GM12874 (cell line): ENCODE results near the gene SERINC2.

ENCODE experiments used
- TF ChIP-seq, protein P1 (sequence below): IDR thresholded peaks from 2 replicates; pipeline ENCODE4 v1.5.1; 2011; ENCODE audit warnings: low read depth, mild to moderate bottlenecking, control low read depth, low read length, moderate library complexity; ENCODE audit not compliant: insufficient read depth

Gene SERINC2

DNA sequence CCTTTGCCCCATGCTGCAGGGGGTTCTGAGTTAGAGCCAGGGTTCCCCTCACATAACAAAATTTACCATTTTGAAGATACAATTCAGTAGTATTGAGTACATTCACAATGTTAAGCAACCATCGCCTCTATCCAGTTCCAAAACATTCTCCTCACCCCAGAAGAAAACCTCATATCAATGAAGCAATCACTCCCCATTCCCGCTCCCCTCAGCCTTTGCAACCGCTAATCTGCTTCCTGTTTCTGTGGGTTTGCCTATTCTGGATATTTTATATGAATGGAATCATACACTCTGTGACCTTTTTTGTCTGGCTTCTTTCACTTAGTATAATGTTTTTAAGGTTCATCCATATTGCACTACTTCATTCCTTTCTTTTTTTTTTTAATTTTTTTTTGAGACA lies 32.9 kb downstream of the SERINC2 start:
- TF ChIP-seq, protein P1, sequence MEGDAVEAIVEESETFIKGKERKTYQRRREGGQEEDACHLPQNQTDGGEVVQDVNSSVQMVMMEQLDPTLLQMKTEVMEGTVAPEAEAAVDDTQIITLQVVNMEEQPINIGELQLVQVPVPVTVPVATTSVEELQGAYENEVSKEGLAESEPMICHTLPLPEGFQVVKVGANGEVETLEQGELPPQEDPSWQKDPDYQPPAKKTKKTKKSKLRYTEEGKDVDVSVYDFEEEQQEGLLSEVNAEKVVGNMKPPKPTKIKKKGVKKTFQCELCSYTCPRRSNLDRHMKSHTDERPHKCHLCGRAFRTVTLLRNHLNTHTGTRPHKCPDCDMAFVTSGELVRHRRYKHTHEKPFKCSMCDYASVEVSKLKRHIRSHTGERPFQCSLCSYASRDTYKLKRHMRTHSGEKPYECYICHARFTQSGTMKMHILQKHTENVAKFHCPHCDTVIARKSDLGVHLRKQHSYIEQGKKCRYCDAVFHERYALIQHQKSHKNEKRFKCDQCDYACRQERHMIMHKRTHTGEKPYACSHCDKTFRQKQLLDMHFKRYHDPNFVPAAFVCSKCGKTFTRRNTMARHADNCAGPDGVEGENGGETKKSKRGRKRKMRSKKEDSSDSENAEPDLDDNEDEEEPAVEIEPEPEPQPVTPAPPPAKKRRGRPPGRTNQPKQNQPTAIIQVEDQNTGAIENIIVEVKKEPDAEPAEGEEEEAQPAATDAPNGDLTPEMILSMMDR = no peak

DNA sequence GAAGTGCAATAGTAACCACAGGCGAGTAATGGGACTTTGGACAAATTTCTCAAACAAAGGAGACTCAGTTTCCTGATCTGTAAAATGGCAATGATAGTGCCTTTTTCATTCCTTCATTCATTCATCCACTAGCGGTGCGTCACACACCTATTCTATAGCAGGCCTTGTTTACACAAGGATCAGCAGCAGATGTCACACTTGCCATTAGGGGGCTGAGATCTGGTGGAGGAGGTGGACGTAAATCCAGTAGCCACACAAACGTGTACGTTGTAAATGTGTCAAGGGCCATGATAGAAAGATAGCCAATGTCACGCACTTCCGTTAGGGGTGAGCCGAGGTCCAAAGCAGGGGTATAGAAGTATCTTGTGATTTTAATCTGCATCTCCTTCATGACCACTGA lies 34.2 kb downstream of the SERINC2 start:
- TF ChIP-seq, protein P1 = no peak

DNA sequence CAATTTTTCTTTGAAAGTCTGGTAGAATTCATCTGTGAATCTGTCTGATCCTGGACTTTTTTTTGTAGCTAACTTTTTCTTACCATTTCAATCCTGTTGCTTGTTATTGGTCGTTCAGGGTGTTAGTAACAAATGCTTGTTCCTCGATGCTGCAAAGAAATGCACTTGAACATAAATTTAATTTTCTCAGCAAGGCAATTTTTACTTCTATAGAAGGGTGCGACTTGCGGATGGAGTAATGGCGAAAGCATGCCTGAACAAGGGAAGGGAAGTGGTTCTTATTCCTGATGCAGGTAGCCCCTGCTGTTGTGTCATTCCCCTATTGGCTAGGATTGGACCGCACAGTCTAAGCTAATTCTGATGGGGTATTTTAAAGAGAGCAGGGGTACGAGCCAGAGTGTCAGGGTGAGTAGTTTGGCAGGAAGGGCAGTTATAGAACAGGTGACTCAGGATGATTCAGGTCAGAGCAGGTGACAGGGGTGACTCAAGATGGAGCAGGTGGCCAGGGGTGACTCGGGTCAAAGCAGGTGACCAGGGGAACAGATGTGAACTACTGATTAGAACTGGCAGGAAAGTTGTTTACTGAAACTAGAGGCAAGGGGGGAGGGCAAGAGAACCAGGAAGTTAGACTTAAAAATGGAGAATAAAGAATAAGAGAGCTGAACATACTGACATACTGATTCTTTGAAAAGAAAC lies 40.5 kb downstream of the SERINC2 start:
- TF ChIP-seq, protein P1 = no peak

DNA sequence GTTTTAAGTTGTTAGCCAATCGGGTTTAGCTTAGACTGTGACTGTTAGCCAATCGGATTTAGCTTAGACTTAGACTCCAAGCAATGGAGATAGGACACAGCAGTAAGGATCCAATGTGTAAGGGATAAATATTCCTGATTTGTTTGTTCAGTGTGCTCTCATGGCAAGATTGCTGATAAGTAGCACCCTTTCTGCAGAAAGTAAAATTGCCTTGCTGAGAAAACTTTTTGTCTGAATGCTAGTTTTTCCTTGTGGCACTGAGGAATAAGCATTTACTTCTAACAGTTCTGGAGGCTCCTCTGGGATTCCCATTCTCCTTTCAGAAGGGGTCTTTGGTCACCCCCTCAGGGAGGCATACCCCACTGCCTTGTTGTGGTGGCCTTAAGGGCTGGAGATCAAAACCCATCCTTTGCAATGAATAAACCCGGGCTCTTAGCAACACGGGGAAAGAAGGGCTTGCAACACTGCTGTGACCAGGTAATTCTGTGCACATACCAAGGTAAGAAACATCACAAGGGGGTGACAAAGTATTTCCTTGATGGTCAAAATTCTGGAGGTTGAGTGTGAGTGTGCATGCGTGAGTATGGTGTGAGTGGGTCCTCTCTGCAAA lies 45.4 kb downstream of the SERINC2 start:
- TF ChIP-seq, protein P1 = no peak

DNA sequence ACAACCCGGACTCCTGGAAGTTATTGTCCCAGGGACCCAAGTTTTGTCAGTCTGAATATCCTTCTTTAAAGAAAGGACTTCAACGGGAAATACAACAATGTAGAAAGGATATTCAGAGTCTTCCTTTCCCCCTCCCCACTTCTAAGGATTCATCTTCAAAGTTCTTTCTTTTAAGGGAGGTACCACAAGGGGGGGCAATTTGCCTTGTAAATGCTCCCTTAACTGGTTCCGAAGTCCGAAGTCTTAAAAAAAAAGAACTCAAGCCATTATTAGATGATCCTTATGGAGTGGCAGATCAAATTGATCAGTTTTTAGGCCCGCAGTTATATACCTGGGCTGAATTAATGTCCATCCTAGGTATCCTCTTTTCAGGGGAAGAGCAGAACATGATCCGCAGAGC lies 47.0 kb downstream of the SERINC2 start:
- TF ChIP-seq, protein P1 = no peak

DNA sequence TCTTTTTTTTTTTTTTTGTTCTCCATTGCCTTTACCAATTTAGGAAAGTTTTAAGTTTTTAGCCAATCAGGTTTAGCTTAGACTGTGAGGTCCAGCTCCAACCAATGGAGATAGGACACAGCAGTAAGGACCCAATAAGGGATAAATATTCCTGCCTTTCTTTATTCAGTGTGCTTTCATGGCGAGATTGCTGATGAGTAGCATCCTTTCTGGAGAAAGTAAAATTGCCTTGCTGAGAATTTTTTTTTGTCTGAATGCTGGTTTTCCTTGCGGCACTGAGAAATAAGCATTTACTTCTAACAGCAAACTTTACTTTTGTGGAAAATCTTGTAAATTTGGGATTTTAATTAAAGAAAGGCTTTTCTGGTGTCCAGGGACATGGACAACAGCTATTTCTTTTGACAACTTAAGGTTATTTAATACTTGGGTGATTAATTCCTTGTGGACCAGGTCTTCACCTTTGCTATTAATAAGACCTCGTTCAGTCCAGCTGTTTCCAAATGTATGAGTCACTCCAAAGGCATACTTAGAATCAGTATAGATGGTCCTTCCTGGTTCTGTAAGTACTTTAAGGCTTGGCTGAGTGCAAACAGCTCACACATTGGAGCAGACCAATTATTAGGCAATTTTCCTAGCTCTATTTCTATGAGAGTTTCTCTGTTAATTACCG lies 54.1 kb downstream of the SERINC2 start:
- TF ChIP-seq, protein P1 = no peak

DNA sequence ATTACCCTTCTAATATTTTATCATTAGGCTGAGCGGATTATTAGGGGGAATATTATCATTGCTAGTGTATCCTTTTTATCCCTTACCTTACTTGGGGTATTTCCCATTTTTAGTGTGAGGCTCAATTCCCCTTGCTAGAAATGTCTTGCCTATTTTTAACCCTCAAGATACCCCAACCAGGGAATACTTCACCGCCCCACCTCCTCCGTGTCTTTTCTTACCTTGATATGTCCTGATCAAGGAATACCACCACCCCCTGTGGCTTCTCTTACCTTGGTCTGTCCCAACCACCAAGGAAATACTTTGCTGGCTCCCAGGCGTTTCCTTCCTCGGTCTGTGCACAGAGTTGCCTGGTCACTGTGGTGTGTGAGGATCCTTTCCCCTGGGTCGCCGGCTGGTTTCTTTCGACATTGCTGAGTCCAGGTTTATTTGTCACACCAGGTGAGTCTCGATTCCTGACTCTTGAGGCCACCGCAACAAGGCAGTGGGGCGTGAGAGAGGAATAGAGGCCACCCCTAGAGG lies 57.8 kb downstream of the SERINC2 start:
- TF ChIP-seq, protein P1 = no peak
